ENCODE measurements around the gene SLIT3. TPM values are rescaled to one million over a fixed set of nuclear protein-coding genes. Genes with fewer than 3 reads are reported as not detected.

Gene SLIT3
- total RNA-seq, 2 experiments from 2014 or later = 1.8 to 2.1 TPM

- Mint-ChIP-seq H3K27me3 (no peaks in the 10 kb centered on the region), H3K27ac (no peak overlapping the region), H3K9me3 (no peaks in the 10 kb centered on the region), H3K4me1 (ENCODE audit: low read depth) (no peaks in the 10 kb centered on the region), H3K36me3 (no peaks in the 10 kb centered on the region), H3K4me3 (no peak overlapping the region)
- ChIA-PET POLR2A (no interaction called here), CTCF (no interaction called here)
- intact Hi-C loops (cut with micrococcal nuclease) = no loop called here
- DNase-seq = no peak
Observed at GRCh38 chr5:168672888-168673287, 628.1 kb downstream of the SLIT3 start.

GRCh38 chr5:168672016-168672415 is 628.9 kb downstream of the SLIT3 start:
- no peak overlapping the region for H3K27ac Mint-ChIP-seq
- ChIA-PET CTCF (no interaction called here), POLR2A (interaction anchor here (0.7 kb wide), 1 partner anchor 899 kb away, joined by 3 read pairs; no protein-coding TSS in a partner anchor)

GRCh38 chr5:168670881-168671575 is 629.9 kb downstream of the SLIT3 start:
- no peaks in the 10 kb centered on the region for H3K4me1 Mint-ChIP-seq (ENCODE audit: low read depth)
- H3K4me3 Mint-ChIP-seq = no peak overlapping the region
- ChIA-PET POLR2A (no interaction called here), CTCF (no interaction called here)
- intact Hi-C loops (cut with micrococcal nuclease) = no loop called here
- H3K9me3 Mint-ChIP-seq = no peaks in the 10 kb centered on the region
- H3K27me3 Mint-ChIP-seq = no peaks in the 10 kb centered on the region
- H3K36me3 Mint-ChIP-seq = no peaks in the 10 kb centered on the region
- H3K27ac Mint-ChIP-seq = no peak overlapping the region
- no peak for DNase-seq

More at GRCh38 chr5:168672016-168672415, 628.9 kb downstream of the SLIT3 start:
- intact Hi-C loops (cut with micrococcal nuclease) = no loop called here
- H3K4me1 Mint-ChIP-seq (ENCODE audit: low read depth) = no peaks in the 10 kb centered on the region
- no peak for DNase-seq
- H3K9me3 Mint-ChIP-seq = no peaks in the 10 kb centered on the region
- H3K4me3 Mint-ChIP-seq = no peak overlapping the region
- H3K36me3 Mint-ChIP-seq = no peaks in the 10 kb centered on the region
- H3K27me3 Mint-ChIP-seq = no peaks in the 10 kb centered on the region

GRCh38 chr5:168669668-168670378 is 631.1 kb downstream of the SLIT3 start:
- intact Hi-C loops (cut with micrococcal nuclease) = no loop called here
- no peak for DNase-seq
- H3K36me3 Mint-ChIP-seq = no peaks in the 10 kb centered on the region
- H3K4me3 Mint-ChIP-seq = no peak overlapping the region
- no peaks in the 10 kb centered on the region for H3K27me3 Mint-ChIP-seq
- CTCF ChIA-PET = no interaction called here
- POLR2A ChIA-PET = no interaction called here
- no peaks in the 10 kb centered on the region for H3K4me1 Mint-ChIP-seq (ENCODE audit: low read depth)
- no peak overlapping the region for H3K27ac Mint-ChIP-seq
- no peaks in the 10 kb centered on the region for H3K9me3 Mint-ChIP-seq

GRCh38 chr5:168669156-168669555 is 631.8 kb downstream of the SLIT3 start:
- DNase-seq = no peak
- Mint-ChIP-seq H3K4me1 (ENCODE audit: low read depth) (no peaks in the 10 kb centered on the region), H3K27me3 (no peaks in the 10 kb centered on the region), H3K9me3 (no peaks in the 10 kb centered on the region), H3K27ac (no peak overlapping the region), H3K4me3 (no peak overlapping the region), H3K36me3 (no peaks in the 10 kb centered on the region)
- intact Hi-C loops (cut with micrococcal nuclease) = no loop called here
- ChIA-PET CTCF (no interaction called here), POLR2A (no interaction called here)

DNA sequence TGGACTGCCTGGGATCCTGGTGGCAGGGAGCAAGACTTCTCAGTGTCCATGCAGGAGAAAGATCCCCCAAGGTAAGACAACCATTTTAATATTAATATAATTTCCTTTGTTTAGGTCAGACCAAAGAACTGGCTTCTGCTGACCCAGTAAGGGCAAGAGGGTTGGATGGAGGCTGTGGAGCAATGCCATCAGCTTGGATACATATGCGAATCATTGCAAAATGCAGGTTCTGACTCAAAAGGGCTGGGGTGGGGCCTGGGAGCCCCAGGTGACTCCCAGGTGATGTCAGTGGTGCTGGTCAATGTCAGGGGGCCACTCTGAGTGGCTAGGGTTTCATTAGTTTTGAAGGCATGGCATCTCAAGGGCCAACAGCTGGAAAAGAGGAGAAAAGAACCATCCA is 632.9 kb downstream of the SLIT3 start:
- Mint-ChIP-seq H3K9me3 (no peaks in the 10 kb centered on the region), H3K4me3 (no peak overlapping the region), H3K4me1 (ENCODE audit: low read depth) (no peaks in the 10 kb centered on the region), H3K36me3 (no peaks in the 10 kb centered on the region), H3K27me3 (no peaks in the 10 kb centered on the region), H3K27ac (no peak overlapping the region)
- POLR2A ChIA-PET = no interaction called here
- intact Hi-C loops (cut with micrococcal nuclease) = no loop called here
- CTCF ChIA-PET = interaction anchor here (1.8 kb wide), 1 partner anchor 12 kb away, joined by 5 read pairs; no protein-coding TSS in a partner anchor
- no peak for DNase-seq

- CTCF ChIA-PET = interaction anchor here (0.6 to 1.8 kb wide), 2 partner anchors 12 to 383 kb away, joined by 5 to 6 read pairs; no protein-coding TSS in a partner anchor
- Mint-ChIP-seq H3K9me3 (no peaks in the 10 kb centered on the region), H3K36me3 (no peaks in the 10 kb centered on the region), H3K4me1 (ENCODE audit: low read depth) (no peaks in the 10 kb centered on the region), H3K27me3 (no peaks in the 10 kb centered on the region), H3K27ac (no peak overlapping the region), H3K4me3 (no peak overlapping the region)
- POLR2A ChIA-PET = no interaction called here
- no peak for DNase-seq
- intact Hi-C loops (cut with micrococcal nuclease) = no loop called here
Observed at GRCh38 chr5:168667301-168667840, 633.6 kb downstream of the SLIT3 start.

DNA sequence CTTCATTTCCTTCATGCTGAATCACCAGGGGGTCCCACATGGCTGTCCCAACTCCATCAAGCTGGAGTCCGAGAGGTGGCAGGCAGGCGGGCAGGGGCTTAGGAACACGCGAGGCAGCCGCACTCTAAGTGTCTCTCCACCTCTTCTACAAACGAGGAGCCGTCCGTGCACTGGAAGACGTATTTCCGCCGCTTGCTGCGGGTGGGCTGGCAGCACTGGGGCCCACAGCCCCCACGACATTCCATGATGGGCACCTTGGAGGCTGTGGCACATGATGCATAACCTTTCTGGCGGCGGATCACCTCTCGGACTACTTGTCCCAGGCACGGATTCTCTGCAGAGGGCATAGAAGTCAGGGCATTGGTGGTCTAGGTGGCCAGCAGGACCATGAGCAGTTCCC is 634.6 kb downstream of the SLIT3 start:
- CTCF ChIA-PET = no interaction called here

GRCh38 chr5:168663276-168664004 is 637.5 kb downstream of the SLIT3 start:
- no peak overlapping the region for H3K27ac Mint-ChIP-seq
- no peaks in the 10 kb centered on the region for H3K36me3 Mint-ChIP-seq
- POLR2A ChIA-PET = no interaction called here
- no peaks in the 10 kb centered on the region for H3K9me3 Mint-ChIP-seq
- no peak overlapping the region for H3K4me3 Mint-ChIP-seq
- no peak for DNase-seq
- no peaks in the 10 kb centered on the region for H3K4me1 Mint-ChIP-seq (ENCODE audit: low read depth)
- no peaks in the 10 kb centered on the region for H3K27me3 Mint-ChIP-seq
- intact Hi-C loops (cut with micrococcal nuclease) = no loop called here
- CTCF ChIA-PET = no interaction called here

More for the DNA sequence above, 634.6 kb downstream of the SLIT3 start:
- Mint-ChIP-seq H3K27ac (no peak overlapping the region), H3K4me3 (no peak overlapping the region), H3K36me3 (no peaks in the 10 kb centered on the region), H3K9me3 (no peaks in the 10 kb centered on the region), H3K4me1 (ENCODE audit: low read depth) (no peaks in the 10 kb centered on the region), H3K27me3 (no peaks in the 10 kb centered on the region)
- intact Hi-C loops (cut with micrococcal nuclease) = no loop called here
- no peak for DNase-seq
- POLR2A ChIA-PET = no interaction called here

DNA sequence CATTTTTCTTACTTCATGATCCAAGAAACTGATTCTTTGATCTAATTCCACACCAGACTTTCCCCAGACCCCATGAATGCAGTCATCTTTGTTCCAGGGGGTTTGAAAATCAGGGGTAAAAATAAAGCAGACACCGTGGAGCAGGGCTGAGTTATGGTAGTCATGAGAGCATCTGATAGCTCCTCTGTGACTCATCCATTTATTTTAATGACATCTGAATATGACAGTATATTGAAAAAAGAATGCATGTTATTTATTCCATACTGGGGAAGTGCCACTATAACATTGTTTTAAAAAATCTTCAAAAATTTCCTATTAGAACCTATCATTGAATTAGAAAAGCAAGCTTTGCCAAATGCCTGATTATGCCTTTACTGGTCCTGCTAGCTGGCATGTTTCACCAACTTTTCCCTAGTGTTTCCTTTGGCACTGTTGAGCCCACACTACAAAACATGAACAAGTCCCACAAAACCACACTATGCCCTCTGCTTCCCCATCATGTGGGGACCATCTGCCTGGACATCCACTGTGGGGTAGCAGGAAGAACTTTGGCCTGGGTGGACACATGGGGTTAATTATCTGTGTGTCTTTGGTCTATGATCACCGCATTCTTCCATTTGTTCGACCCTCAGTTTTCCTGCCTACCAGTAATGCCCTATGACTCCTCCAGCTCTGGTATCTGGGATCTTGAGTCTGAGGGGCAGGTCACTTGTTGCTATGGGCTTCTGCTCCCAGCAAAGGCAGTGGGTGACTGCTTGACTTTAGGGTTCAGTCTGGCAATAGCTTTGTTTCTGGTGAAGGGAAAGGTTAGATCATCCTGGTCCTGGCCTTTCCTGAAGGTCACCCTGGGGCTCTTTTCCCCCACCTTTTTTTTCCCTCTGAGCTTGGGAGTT is 639.1 kb downstream of the SLIT3 start:
- H3K4me1 Mint-ChIP-seq (ENCODE audit: low read depth) = no peaks in the 10 kb centered on the region
- H3K27me3 Mint-ChIP-seq = no peaks in the 10 kb centered on the region
- no peak overlapping the region for H3K27ac Mint-ChIP-seq
- no peaks in the 10 kb centered on the region for H3K36me3 Mint-ChIP-seq
- H3K9me3 Mint-ChIP-seq = no peaks in the 10 kb centered on the region
- CTCF ChIA-PET = no interaction called here
- POLR2A ChIA-PET = no interaction called here
- no peak for DNase-seq
- no peak overlapping the region for H3K4me3 Mint-ChIP-seq
- intact Hi-C loops (cut with micrococcal nuclease) = no loop called here

GRCh38 chr5:168660691-168661090 is 640.2 kb downstream of the SLIT3 start:
- Mint-ChIP-seq H3K9me3 (no peaks in the 10 kb centered on the region), H3K4me3 (no peak overlapping the region), H3K36me3 (no peaks in the 10 kb centered on the region), H3K27ac (no peak overlapping the region), H3K27me3 (no peaks in the 10 kb centered on the region), H3K4me1 (ENCODE audit: low read depth) (no peaks in the 10 kb centered on the region)
- ChIA-PET CTCF (no interaction called here), POLR2A (no interaction called here)
- no peak for DNase-seq
- intact Hi-C loops (cut with micrococcal nuclease) = no loop called here

Measured in activated CD4-positive, alpha-beta memory T cell treated with anti-CD3 and anti-CD28 coated beads for 36 hours (primary cell).